Glutamatergic neuron (in vitro differentiated cells): Measurements from ENCODE around the gene PCDHGA10. TPM values are rescaled to one million over a fixed set of nuclear protein-coding genes. Genes with fewer than 3 reads are reported as not detected.
"Not testable (repeated sequence)": the region's sequence is repeated elsewhere in the genome, so short reads cannot be mapped to it uniquely, and the experiment has no call there.

Experiments used
- DNase-seq: peaks from one replicate; pipeline ENCODE4 v3.0.0; 2022
- H3K27ac Mint-ChIP-seq: one replicate; pipeline ENCODE4 v1.8.0; 2020; ENCODE audit warnings: mild to moderate bottlenecking, mixed read lengths, inconsistent platforms; ENCODE audit not compliant: unreplicated experiment
- H3K27me3 Mint-ChIP-seq: one replicate; pipeline ENCODE4 v1.8.0; 2020; ENCODE audit warnings: mild to moderate bottlenecking, moderate library complexity, mixed read lengths, inconsistent platforms; ENCODE audit not compliant: unreplicated experiment
- H3K36me3 Mint-ChIP-seq: one replicate; pipeline ENCODE4 v1.8.0; 2020; ENCODE audit warnings: mild to moderate bottlenecking, mixed read lengths, inconsistent platforms; ENCODE audit not compliant: unreplicated experiment
- H3K4me1 Mint-ChIP-seq: one replicate; pipeline ENCODE4 v1.8.0; 2020; ENCODE audit warnings: mild to moderate bottlenecking, low read depth, mixed read lengths, inconsistent platforms; ENCODE audit not compliant: unreplicated experiment
- H3K4me3 Mint-ChIP-seq: one replicate; pipeline ENCODE4 v1.8.0; 2020; ENCODE audit warnings: mild to moderate bottlenecking, mixed read lengths, inconsistent platforms; ENCODE audit not compliant: unreplicated experiment
- H3K9me3 Mint-ChIP-seq: one replicate; pipeline ENCODE4 v1.8.0; 2020; ENCODE audit warnings: mild to moderate bottlenecking, moderate library complexity, mixed read lengths, inconsistent platforms; ENCODE audit not compliant: unreplicated experiment
- CTCF ChIP-seq: fragments of 200-600 bp; sonication (generic); IDR thresholded peaks from one replicate; pipeline ENCODE4 v1.5.0; 2021; ENCODE audit not compliant: partially characterized antibody, unreplicated experiment
- total RNA-seq: library from RNA; stranded (reverse); fragmentation: NEBNext Ultra II Directional; extraction: Animal tissue kit (Norgen Biotek cat#: 25700); gene quantifications from one replicate; pipeline ENCODE4 v1.2.1, GENCODE V29; 2021; ENCODE audit not compliant: unreplicated experiment

The PCDHGA10 gene
- total RNA-seq, 1 donor from 2014 or later: 16.6 TPM

- Mint-ChIP-seq H3K27ac (peak within 1 kb of the TSS; percentile 95), H3K36me3 (peaks cover 68% of the 10 kb centered on the region), H3K9me3 (peaks cover 45% of the 10 kb centered on the region), H3K27me3 (peaks cover 17% of the 10 kb centered on the region), H3K4me3 (peak within 1 kb of the TSS; percentile 93)
- DNase-seq: peak; percentile 82
- TF ChIP-seq CTCF: peak; percentile 71
- H3K4me1 Mint-ChIP-seq: not testable (repeated sequence)
Observed at GRCh38 chr5:141407790-141408505, 4.8 kb upstream of the PCDHGA10 start, which contains the start of gene PCDHGB6. Gene PCDHGB6, plus strand, starts transcription at chr5:141408021. Its CDS starts 182 bp downstream, at chr5:141408203.

- peaks cover 24% of the 10 kb centered on the region for H3K27me3 Mint-ChIP-seq
- H3K36me3 Mint-ChIP-seq: peaks cover 71% of the 10 kb centered on the region
- no peak for DNase-seq
- no peak for TF ChIP-seq CTCF
- H3K9me3 Mint-ChIP-seq: peaks cover 52% of the 10 kb centered on the region
- H3K27ac Mint-ChIP-seq: peak overlapping the region; percentile 88
- peaks cover 3% of the 10 kb centered on the region for H3K4me1 Mint-ChIP-seq
- no peak overlapping the region for H3K4me3 Mint-ChIP-seq
Observed at GRCh38 chr5:141409598-141410306, 3.0 kb upstream of the PCDHGA10 start.

GRCh38 chr5:141411575-141411974 is 1.2 kb upstream of the PCDHGA10 start:
- Mint-ChIP-seq H3K4me1 (peaks cover 3% of the 10 kb centered on the region), H3K27me3 (peaks cover 24% of the 10 kb centered on the region), H3K36me3 (peaks cover 64% of the 10 kb centered on the region), H3K27ac (no peak overlapping the region), H3K4me3 (peak overlapping the region; percentile 52), H3K9me3 (peaks cover 57% of the 10 kb centered on the region)
- DNase-seq: no peak
- no peak for TF ChIP-seq CTCF

- peaks cover 60% of the 10 kb centered on the region for H3K9me3 Mint-ChIP-seq
- no peak for DNase-seq
- peaks cover 29% of the 10 kb centered on the region for H3K27me3 Mint-ChIP-seq
- H3K27ac Mint-ChIP-seq: peak overlapping the region; percentile 55
- no peak for TF ChIP-seq CTCF
- peaks cover 3% of the 10 kb centered on the region for H3K4me1 Mint-ChIP-seq
- peaks cover 66% of the 10 kb centered on the region for H3K36me3 Mint-ChIP-seq
- H3K4me3 Mint-ChIP-seq: peak overlapping the region; percentile 80
Observed at GRCh38 chr5:141413540-141414069, 818 bp downstream of the PCDHGA10 start.

- not testable (repeated sequence) for H3K27ac Mint-ChIP-seq, DNase-seq, H3K4me1 Mint-ChIP-seq, H3K4me3 Mint-ChIP-seq
- Mint-ChIP-seq H3K36me3 (peaks cover 65% of the 10 kb centered on the region), H3K27me3 (peaks cover 26% of the 10 kb centered on the region), H3K9me3 (peaks cover 58% of the 10 kb centered on the region)
Observed at GRCh38 chr5:141414548-141415274, 1.9 kb downstream of the PCDHGA10 start.

GRCh38 chr5:141415275-141415618 is 2.5 kb downstream of the PCDHGA10 start:
- H3K36me3 Mint-ChIP-seq: peaks cover 67% of the 10 kb centered on the region
- H3K9me3 Mint-ChIP-seq: peaks cover 60% of the 10 kb centered on the region
- H3K27me3 Mint-ChIP-seq: peaks cover 27% of the 10 kb centered on the region
- H3K4me1 Mint-ChIP-seq, H3K27ac Mint-ChIP-seq, H3K4me3 Mint-ChIP-seq, DNase-seq: not testable (repeated sequence)
